GM21619 (cell line): ENCODE measurements around the gene TRPV5.

Experiments
- ATAC-seq: cut with Tn5 transposase; IDR thresholded peaks from one replicate; pipeline ENCODE4 v1.9.1; 2021; ENCODE audit not compliant: unreplicated experiment

TRPV5 gene

DNA sequence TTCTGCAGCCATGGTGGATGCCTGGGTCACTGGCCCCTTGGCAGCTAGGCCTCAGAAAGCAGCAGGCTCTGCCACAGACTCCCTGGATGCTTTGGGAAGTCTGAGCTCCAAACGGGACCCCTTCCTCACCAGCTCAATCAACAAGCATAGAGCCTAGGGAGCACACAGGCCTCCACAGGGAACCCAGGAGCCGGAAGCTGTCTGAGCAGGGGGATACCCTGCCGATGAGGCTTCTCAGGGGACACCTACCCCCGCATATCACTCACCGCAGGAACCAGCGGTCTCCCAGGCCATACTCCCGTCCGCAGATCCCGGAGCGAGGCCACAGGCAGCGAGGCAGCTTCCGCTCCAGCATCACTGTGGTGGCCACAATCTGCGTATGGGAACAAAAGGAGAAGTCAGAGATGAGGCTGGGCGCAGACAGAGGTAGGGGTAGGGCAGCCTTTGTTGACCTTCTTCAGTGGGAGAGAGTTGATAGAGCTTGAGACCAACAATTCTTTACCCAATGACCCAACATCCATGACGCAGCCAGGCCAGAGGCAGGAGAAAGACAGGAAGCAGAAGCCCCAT lies 61.4 kb downstream of the TRPV5 start:
- ATAC-seq: no peak

GRCh38 chr7:142871260-142872105 lies 62.1 kb downstream of the TRPV5 start:
- no peak for ATAC-seq

- ATAC-seq: no peak
These were observed 62.8 kb downstream of the TRPV5 start for GRCh38 chr7:142870566-142871259.

GRCh38 chr7:142870147-142870559 lies 63.4 kb downstream of the TRPV5 start:
- no peak for ATAC-seq

DNA sequence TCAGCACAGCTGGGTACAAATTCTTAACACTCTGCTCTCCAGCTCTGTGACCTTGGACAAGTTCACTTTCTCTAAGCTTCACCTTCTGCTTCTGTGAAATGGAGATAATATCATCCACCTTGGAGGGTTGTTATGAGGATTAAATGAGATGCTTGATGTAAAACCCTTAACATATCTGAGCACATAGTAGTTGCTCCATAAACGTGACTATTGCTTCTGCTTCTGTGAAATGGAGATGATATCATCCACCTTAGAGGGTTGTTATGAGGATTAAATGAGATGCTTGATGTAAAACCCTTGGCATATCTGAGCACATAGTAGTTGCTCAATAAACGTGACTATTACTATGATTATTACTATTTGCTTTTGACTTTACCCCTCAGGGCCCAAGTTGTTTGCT lies 64.1 kb downstream of the TRPV5 start:
- ATAC-seq: no peak

- no peak for ATAC-seq
These were observed 64.5 kb downstream of the TRPV5 start for GRCh38 chr7:142868986-142869415.

DNA sequence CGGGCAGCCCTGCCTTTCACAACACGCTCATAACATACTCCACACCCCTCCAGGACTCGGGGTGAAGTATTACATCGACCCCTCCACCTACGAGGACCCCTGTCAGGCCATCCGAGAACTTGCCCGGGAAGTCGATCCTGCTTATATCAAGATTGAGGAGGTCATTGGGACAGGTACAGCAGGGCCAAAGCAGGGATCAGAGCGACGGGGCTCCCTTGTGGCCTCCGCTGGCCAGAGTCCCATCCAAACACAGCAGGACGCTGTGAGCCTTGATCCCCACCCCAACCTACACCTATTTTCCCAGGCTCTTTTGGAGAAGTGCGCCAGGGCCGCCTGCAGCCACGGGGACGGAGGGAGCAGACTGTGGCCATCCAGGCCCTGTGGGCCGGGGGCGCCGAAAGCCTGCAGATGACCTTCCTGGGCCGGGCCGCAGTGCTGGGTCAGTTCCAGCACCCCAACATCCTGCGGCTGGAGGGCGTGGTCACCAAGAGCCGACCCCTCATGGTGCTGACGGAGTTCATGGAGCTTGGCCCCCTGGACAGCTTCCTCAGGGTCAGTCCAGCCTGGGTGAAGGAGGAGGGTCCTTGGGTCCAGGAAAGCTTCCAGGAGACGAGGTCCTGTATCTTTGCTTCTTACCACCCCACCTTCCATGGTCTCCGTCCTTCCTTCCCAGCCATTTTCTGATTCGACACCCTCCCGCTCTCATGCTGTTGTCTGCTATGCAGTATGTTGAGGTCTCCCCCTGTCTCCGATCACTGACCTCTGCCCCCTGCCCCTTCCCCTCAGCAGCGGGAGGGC lies 65.2 kb downstream of the TRPV5 start:
- no peak for ATAC-seq

DNA sequence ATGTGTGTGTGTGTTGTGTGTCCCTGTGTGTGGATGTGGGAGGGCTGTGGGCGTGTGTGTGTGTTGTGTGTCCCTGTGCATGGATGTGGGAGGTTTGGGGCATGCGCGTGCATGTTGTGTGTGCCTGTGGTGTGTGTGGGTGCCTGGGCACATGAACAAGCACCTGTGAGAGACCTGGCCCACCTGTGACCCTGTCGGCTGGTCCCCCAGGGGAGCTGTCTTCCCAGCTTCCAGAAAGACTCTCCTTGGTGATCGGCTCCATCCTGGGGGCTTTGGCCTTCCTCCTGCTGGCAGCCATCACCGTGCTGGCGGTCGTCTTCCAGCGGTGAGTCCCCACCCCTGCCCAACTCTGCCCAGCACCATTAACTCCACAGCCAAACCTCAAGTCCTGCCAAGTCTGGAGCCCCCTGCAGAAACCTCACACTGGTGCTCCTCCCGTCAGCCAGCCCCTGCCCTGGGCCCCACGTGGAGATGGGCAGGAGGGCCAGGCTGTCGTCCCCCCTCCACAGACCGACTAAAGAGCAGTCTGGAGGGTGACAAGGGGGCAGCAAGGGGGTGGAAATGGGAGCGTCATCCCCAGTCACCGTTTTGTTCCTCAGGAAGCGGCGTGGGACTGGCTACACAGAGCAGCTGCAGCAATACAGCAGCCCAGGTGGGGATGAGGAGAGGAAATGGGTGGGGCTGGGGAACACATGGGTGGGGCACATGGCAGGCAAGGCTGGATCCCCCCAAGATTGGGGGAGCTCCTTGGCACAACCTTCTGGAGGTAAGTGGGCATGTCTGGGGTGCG lies 66.0 kb downstream of the TRPV5 start:
- no peak for ATAC-seq

- ATAC-seq: no peak
These were observed 66.5 kb downstream of the TRPV5 start for GRCh38 chr7:142867097-142867378.

GRCh38 chr7:142866361-142867096 lies 67.0 kb downstream of the TRPV5 start:
- ATAC-seq: no peak

- ATAC-seq: no peak
These were observed 67.8 kb downstream of the TRPV5 start for GRCh38 chr7:142865766-142866165.

GRCh38 chr7:142864980-142865747 lies 68.4 kb downstream of the TRPV5 start:
- ATAC-seq: no peak

DNA sequence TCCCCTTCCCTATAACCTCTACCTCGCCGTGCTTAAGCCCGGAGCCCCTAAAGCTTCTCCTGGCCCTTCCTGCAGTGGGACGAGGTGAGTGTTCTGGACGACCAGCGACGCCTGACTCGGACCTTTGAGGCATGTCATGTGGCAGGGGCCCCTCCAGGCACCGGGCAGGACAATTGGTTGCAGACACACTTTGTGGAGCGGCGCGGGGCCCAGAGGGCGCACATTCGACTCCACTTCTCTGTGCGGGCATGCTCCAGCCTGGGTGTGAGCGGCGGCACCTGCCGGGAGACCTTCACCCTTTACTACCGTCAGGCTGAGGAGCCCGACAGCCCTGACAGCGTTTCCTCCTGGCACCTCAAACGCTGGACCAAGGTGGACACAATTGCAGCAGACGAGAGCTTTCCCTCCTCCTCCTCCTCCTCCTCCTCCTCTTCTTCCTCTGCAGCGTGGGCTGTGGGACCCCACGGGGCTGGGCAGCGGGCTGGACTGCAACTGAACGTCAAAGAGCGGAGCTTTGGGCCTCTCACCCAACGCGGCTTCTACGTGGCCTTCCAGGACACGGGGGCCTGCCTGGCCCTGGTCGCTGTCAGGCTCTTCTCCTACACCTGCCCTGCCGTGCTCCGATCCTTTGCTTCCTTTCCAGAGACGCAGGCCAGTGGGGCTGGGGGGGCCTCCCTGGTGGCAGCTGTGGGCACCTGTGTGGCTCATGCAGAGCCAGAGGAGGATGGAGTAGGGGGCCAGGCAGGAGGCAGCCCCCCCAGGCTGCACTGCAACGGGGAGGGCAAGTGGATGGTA lies 69.5 kb downstream of the TRPV5 start:
- ATAC-seq: no peak

- ATAC-seq: no peak
These were observed 70.7 kb downstream of the TRPV5 start for GRCh38 chr7:142862786-142863400.

GRCh38 chr7:142862351-142862750 lies 71.2 kb downstream of the TRPV5 start:
- no peak for ATAC-seq

- ATAC-seq: no peak
These were observed 72.6 kb downstream of the TRPV5 start for GRCh38 chr7:142860968-142861367.

GRCh38 chr7:142859829-142860228 lies 73.7 kb downstream of the TRPV5 start:
- ATAC-seq: no peak

- ATAC-seq: no peak
These were observed 74.1 kb downstream of the TRPV5 start for GRCh38 chr7:142859411-142859810.
